H1 (cell line): Measurements from ENCODE around the gene CACNG4. TPM values are rescaled to one million over a fixed set of nuclear protein-coding genes. Genes with fewer than 3 reads are reported as not detected.

Experiments
- CTCF ChIA-PET: fragments of 300-600 bp; sonication (Branson Sonifier 250); formaldehyde crosslinking; loops from one replicate; lab custom pipeline; 2021; ENCODE audit not compliant: partially characterized antibody; lab: Charles Lee
- POLR2A ChIA-PET: fragments of 300-600 bp; sonication (Branson Sonifier 250); formaldehyde crosslinking; loops from one replicate; lab custom pipeline; 2021; ENCODE audit warnings: inconsistent platforms; ENCODE audit not compliant: partially characterized antibody; lab: Charles Lee
- DNase-seq, 2 experiments: peaks; one replicate each; pipeline versions ENCODE4 v3.0.0 to v3.0.0-alpha.2; 2010 to 2022; ENCODE audit warnings: low spot score in 2 of 2, low read depth in 1 of 2, mixed read lengths in 1 of 2
- FAIRE-seq: peaks from 2 replicates; lab custom pipeline; 2011; peaks lifted over from hg19 to GRCh38; lab: Jason Lieb, UNC
- H2AFZ ChIP-seq: 2 replicates; pipeline ENCODE4 v1.8.1; 2012; ENCODE audit warnings: low read length, inconsistent platforms
- H2AK5ac ChIP-seq: 2 replicates; pipeline ENCODE4 v1.6.1; 2013; ENCODE audit warnings: low read depth, low read length
- H2BK120ac ChIP-seq: replicated peaks from 2 replicates; pipeline ENCODE3; 2013; ENCODE audit warnings: low read depth, low read length, inconsistent platforms
- H2BK12ac ChIP-seq: 2 replicates; pipeline ENCODE4 v1.6.1; 2013; ENCODE audit warnings: low read depth, low read length
- H2BK15ac ChIP-seq: 2 replicates; pipeline ENCODE4 v1.6.1; 2013; ENCODE audit warnings: low read length
- H2BK20ac ChIP-seq: 2 replicates; pipeline ENCODE4 v1.6.1; 2013; ENCODE audit warnings: low read length
- H2BK5ac ChIP-seq: 2 replicates; pipeline ENCODE4 v1.6.1; 2013; ENCODE audit warnings: low read depth, low read length
- H3K14ac ChIP-seq: 2 replicates; pipeline ENCODE4 v1.6.1; 2013; ENCODE audit warnings: inconsistent platforms; ENCODE audit not compliant: insufficient read length
- H3K18ac ChIP-seq: 2 replicates; pipeline ENCODE4 v1.6.1; 2013; ENCODE audit warnings: low read length; ENCODE audit errors: extremely low read depth
- H3K23ac ChIP-seq: 2 replicates; pipeline ENCODE4 v1.6.1; 2013; ENCODE audit warnings: inconsistent platforms; ENCODE audit not compliant: insufficient read length
- H3K23me2 ChIP-seq: 2 replicates; pipeline ENCODE4 v1.6.1; 2013; ENCODE audit warnings: low read depth, low read length
- H3K27ac ChIP-seq: 2 replicates; pipeline ENCODE4 v1.6.1; 2011; ENCODE audit warnings: low read depth, low read length, inconsistent platforms
- H3K27me3 ChIP-seq, 4 experiments: replicated peaks in 1 of 4; 1 replicate in 1 of 4; 2 replicates in 3 of 4; pipeline versions ENCODE4 v1.6.1 to v1.8.1; 2011 to 2013; ENCODE audit warnings: low read length in 3 of 4, mild to moderate bottlenecking in 3 of 4, inconsistent platforms in 2 of 4, mixed read lengths in 2 of 4, moderate library complexity in 1 of 4; ENCODE audit not compliant: control insufficient read depth in 3 of 4, insufficient read depth in 3 of 4; ENCODE audit errors: extremely low read depth in 1 of 4
- H3K36me3 ChIP-seq, 4 experiments: 2 replicates each; pipeline versions ENCODE4 v1.6.1 to v1.8.1; 2011 to 2013; ENCODE audit warnings: mild to moderate bottlenecking in 4 of 4, low read length in 3 of 4, moderate library complexity in 2 of 4, control low read depth in 1 of 4, inconsistent platforms in 1 of 4; ENCODE audit not compliant: insufficient read depth in 4 of 4, control insufficient read depth in 2 of 4
- H3K4ac ChIP-seq: replicated peaks from 2 replicates; pipeline ENCODE3; 2013; ENCODE audit warnings: low read length, low read depth, mixed read lengths, inconsistent platforms; ENCODE audit not compliant: insufficient read length
- H3K4me1 ChIP-seq, 4 experiments: replicated peaks in 1 of 4; 1 replicate in 1 of 4; 2 replicates in 3 of 4; pipeline versions ENCODE4 v1.6.1 to v1.8.1; 2011 to 2013; ENCODE audit warnings: low read length in 3 of 4, inconsistent platforms in 2 of 4, mixed read lengths in 1 of 4; ENCODE audit not compliant: insufficient read depth in 4 of 4, control insufficient read depth in 3 of 4
- H3K4me2 ChIP-seq, 2 experiments: 2 replicates each; pipeline versions ENCODE4 v1.6.1 to v1.8.1; 2011 to 2013; ENCODE audit warnings: low read depth in 2 of 2, low read length in 2 of 2, control low read depth in 1 of 2, inconsistent platforms in 1 of 2, mild to moderate bottlenecking in 1 of 2; ENCODE audit not compliant: insufficient read depth in 1 of 2
- H3K4me3 ChIP-seq, 4 experiments: fragments of 200-600, 300-600 bp in 1 of 4; sonication (generic), shearing (Covaris generic), sonication (Bioruptor Twin) in 1 of 4; 2 replicates each; pipeline versions ENCODE4 v1.5.1 to v1.8.1; 2011 to 2016; ENCODE audit warnings: low read length in 4 of 4, low read depth in 3 of 4, control low read depth in 2 of 4, inconsistent platforms in 2 of 4, mild to moderate bottlenecking in 2 of 4, mixed read lengths in 1 of 4, moderate library complexity in 1 of 4; ENCODE audit not compliant: insufficient read depth in 2 of 4; ENCODE audit errors: extremely low read depth in 1 of 4
- H3K56ac ChIP-seq: replicated peaks from 2 replicates; pipeline ENCODE3; 2013; ENCODE audit warnings: low read depth, mild to moderate bottlenecking, mixed read lengths, low read length, inconsistent platforms; ENCODE audit not compliant: insufficient read length
- H3K79me1 ChIP-seq: 2 replicates; pipeline ENCODE4 v1.6.1; 2013; ENCODE audit warnings: low read depth, low read length, control low read depth
- H3K79me2 ChIP-seq, 2 experiments: 2 replicates each; pipeline versions ENCODE4 v1.6.1 to v1.8.1; 2012 to 2013; ENCODE audit warnings: low read length in 2 of 2, mild to moderate bottlenecking in 2 of 2, inconsistent platforms in 1 of 2; ENCODE audit not compliant: insufficient read depth in 2 of 2, control insufficient read depth in 1 of 2
- H3K9ac ChIP-seq, 4 experiments: replicated peaks in 1 of 4; 1 replicate in 1 of 4; 2 replicates in 3 of 4; pipeline versions ENCODE4 v1.6.1 to v1.8.1; 2011 to 2013; ENCODE audit warnings: low read depth in 3 of 4, low read length in 3 of 4, control low read depth in 2 of 4, mild to moderate bottlenecking in 2 of 4, moderate library complexity in 2 of 4, inconsistent platforms in 1 of 4; ENCODE audit errors: extremely low read depth in 1 of 4
- H3K9me3 ChIP-seq, 2 experiments: 2 replicates each; pipeline versions ENCODE4 v1.6.1 to v1.8.1; 2012 to 2013; ENCODE audit warnings: mild to moderate bottlenecking in 2 of 2, moderate library complexity in 2 of 2, control low read depth in 1 of 2, inconsistent platforms in 1 of 2, low read depth in 1 of 2, low read length in 1 of 2, mixed read lengths in 1 of 2; ENCODE audit not compliant: insufficient read depth in 2 of 2
- H4K20me1 ChIP-seq, 2 experiments: replicated peaks in 1 of 2; 2 replicates each; pipeline versions ENCODE3 to v1.8.1; 2011 to 2013; ENCODE audit warnings: inconsistent platforms in 2 of 2, low read length in 2 of 2, mild to moderate bottlenecking in 1 of 2; ENCODE audit not compliant: insufficient read depth in 2 of 2, control insufficient read depth in 1 of 2
- H4K5ac ChIP-seq: 2 replicates; pipeline ENCODE4 v1.6.1; 2013; ENCODE audit warnings: low read length, low read depth, mixed read lengths, inconsistent platforms; ENCODE audit not compliant: insufficient read length
- H4K8ac ChIP-seq: 2 replicates; pipeline ENCODE4 v1.8.0; 2013; ENCODE audit warnings: mild to moderate bottlenecking, moderate library complexity, low read length, inconsistent platforms; ENCODE audit not compliant: insufficient read depth; ENCODE audit errors: extremely low read depth
- H4K91ac ChIP-seq: replicated peaks from 2 replicates; pipeline ENCODE3; 2013; ENCODE audit warnings: low read length, mixed read lengths, inconsistent platforms; ENCODE audit not compliant: insufficient read length
- CHD1 ChIP-seq: IDR thresholded peaks from 2 replicates; pipeline ENCODE4 v1.6.1; 2012; ENCODE audit warnings: low read depth, low read length, improper control_type of control experiment
- WGBS, 2 experiments: shearing (Covaris generic) in 1 of 2; methylation state at CpG; one replicate each; pipeline versions ENCODE4 v1.1.6 to v1.1.7; 2013 to 2015; ENCODE audit warnings: low lambda C conversion rate in 2 of 2, mixed read lengths in 2 of 2, inconsistent platforms in 1 of 2, low coverage in 1 of 2, missing lambda C conversion rate in 1 of 2; ENCODE audit not compliant: insufficient replicate concordance in 2 of 2, insufficient coverage in 1 of 2, insufficient read length in 1 of 2; ENCODE audit errors: extremely low coverage in 1 of 2, missing lambda C conversion rate in 1 of 2; 5-methylcytosine and 5-hydroxymethylcytosine counted together
- polyA plus RNA-seq, 7 experiments: library from polyadenylated mRNA; depleted of rRNA in 3 of 7; stranded (reverse) in 5 of 7; unstranded in 2 of 7; fragments of >200 nt in 5 of 7; fragments of 200-250 nt in 2 of 7; gene quantifications; 1 replicate in 5 of 7; 2 replicates in 1 of 7; 4 replicates in 1 of 7; pipeline versions ENCODE4 v1.2.1 to v1.2.3, GENCODE V29; 2011 to 2013; ENCODE audit warnings: missing spikeins in 2 of 7, mixed read lengths in 2 of 7
- total RNA-seq: library from RNA; stranded (reverse); fragmentation: NEBNext Ultra II Directional; extraction: Animal tissue kit (Norgen Biotek cat#: 25700); gene quantifications from 2 replicates; pipeline ENCODE4 v1.2.1, GENCODE V29; 2021

Gene CACNG4
- total and polyA plus RNA-seq, 2 of the 8 experiments (the other 6 are each of a cell fraction or from before 2014, with no cell fraction given) = 3.6 to 5.6 TPM

GRCh38 chr17:67018471-67019434, 54.2 kb downstream of the CACNG4 start:
- DNase-seq (no peak), FAIRE-seq (no peak)
- H3K79me2 ChIP-seq = no peaks in the 10 kb centered on the region
- H2BK5ac ChIP-seq = no peak overlapping the region
- H3K36me3 ChIP-seq = no peaks in the 10 kb centered on the region
- no peak overlapping the region for H2BK15ac ChIP-seq
- no peak overlapping the region; the same call in 1 of the 2 replicates for H4K8ac ChIP-seq
- H2BK120ac ChIP-seq = no peak overlapping the region
- no peak overlapping the region for H3K18ac ChIP-seq
- no peak overlapping the region for H2AFZ ChIP-seq
- no peak overlapping the region for H3K4me3 ChIP-seq
- H3K23ac ChIP-seq = no peak overlapping the region
- no peak overlapping the region for H3K27ac ChIP-seq
- CTCF ChIA-PET = interaction anchor here (0.6 to 3.5 kb wide), 6 partner anchors 9 to 108 kb away, joined by 3 to 19 read pairs (median 4); no protein-coding TSS in a partner anchor
- POLR2A ChIA-PET = no interaction called here
- no peaks in the 10 kb centered on the region for H3K79me1 ChIP-seq
- H3K14ac ChIP-seq = no peak overlapping the region
- no peaks in the 10 kb centered on the region for H3K23me2 ChIP-seq
- H3K4me2 ChIP-seq = no peak overlapping the region
- H4K5ac ChIP-seq = no peak overlapping the region
- H3K27me3 ChIP-seq = no peaks in the 10 kb centered on the region
- 92% methylated on average over 12 of the region's 12 CpGs; no CpG with 5 or more reads in 1 of the 2 experiments for WGBS, 2 experiments
- no peak overlapping the region for H3K56ac ChIP-seq
- H3K9me3 ChIP-seq = no peaks in the 10 kb centered on the region
- no peaks in the 10 kb centered on the region for H4K20me1 ChIP-seq
- H2BK20ac ChIP-seq = no peak overlapping the region
- H4K91ac ChIP-seq = no peak overlapping the region
- no peaks in the 10 kb centered on the region; a peak in 1 of 7 replicates for H3K4me1 ChIP-seq
- no peak overlapping the region for H3K4ac ChIP-seq
- no peak overlapping the region for H2AK5ac ChIP-seq
- no peak for TF ChIP-seq CHD1
- H3K9ac ChIP-seq = no peak overlapping the region
- H2BK12ac ChIP-seq = no peak overlapping the region
